Omental fat pad (tissue), 4 donors: Measurements from ENCODE around the gene FAM234A. TPM values are rescaled to one million over a fixed set of nuclear protein-coding genes. Genes with fewer than 3 reads are reported as not detected.

Experiments used
- ATAC-seq: fragments of 150-250 bp; one replicate; pipeline ENCODE4 v1.9.1; 2016; ENCODE audit warnings: mild to moderate bottlenecking, moderate library complexity; ENCODE audit not compliant: low FRiP score
- DNase-seq: peaks from one replicate; pipeline ENCODE4 v3.0.0-alpha.2; 2019; ENCODE audit warnings: low spot score
- total RNA-seq, 4 donors: library from RNA; depleted of rRNA; stranded (reverse); fragments of >200 nt; gene quantifications; one replicate each; pipeline ENCODE4 v1.1.0, GENCODE V29; 2016
- TF ChIP-seq, protein P1 (sequence below), 3 donors: fragments of 450-650 bp; IDR thresholded peaks; one replicate each; pipeline ENCODE4 v1.5.1; 2016 to 2017; ENCODE audit warnings: antibody characterized with exemption in 3 of 3, mild to moderate bottlenecking in 3 of 3, moderate library complexity in 2 of 3

Gene FAM234A
- total RNA-seq, 4 donors from 2014 or later: 48.5 to 119 (median 69.3) TPM

DNA sequence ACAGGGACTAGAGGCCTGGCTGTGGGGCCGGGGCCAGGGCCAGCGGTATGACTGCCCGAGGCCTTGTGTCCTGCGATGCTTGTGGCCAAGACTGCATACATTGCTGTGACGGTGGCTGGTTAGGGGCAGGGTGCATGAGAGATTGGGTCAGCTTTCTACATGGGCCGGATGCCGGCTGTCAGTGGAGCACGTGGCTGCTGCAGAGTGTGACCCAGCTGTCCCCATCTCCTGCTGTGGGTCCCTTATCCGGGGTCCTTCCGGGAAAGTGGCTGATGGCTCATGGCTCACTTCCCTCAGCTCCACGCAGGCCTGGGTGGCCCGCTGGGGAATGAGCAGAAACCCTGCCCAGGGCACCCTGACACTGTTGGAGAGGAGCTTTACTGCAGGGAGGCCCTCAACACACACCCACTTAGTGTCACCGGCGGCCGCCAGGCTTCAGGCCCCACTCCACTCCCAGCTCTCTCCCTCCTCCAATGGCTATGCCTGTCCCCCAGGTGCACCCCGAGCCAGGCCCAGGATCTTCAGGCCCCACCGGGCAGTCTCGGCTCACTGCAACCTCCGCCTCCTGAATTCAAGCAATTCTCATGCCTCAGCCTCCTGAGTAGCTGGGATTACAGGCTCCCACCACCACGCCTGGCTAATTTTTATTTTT is 41.9 kb downstream of the FAM234A start:
- DNase-seq: no peak
- TF ChIP-seq, protein P1, sequence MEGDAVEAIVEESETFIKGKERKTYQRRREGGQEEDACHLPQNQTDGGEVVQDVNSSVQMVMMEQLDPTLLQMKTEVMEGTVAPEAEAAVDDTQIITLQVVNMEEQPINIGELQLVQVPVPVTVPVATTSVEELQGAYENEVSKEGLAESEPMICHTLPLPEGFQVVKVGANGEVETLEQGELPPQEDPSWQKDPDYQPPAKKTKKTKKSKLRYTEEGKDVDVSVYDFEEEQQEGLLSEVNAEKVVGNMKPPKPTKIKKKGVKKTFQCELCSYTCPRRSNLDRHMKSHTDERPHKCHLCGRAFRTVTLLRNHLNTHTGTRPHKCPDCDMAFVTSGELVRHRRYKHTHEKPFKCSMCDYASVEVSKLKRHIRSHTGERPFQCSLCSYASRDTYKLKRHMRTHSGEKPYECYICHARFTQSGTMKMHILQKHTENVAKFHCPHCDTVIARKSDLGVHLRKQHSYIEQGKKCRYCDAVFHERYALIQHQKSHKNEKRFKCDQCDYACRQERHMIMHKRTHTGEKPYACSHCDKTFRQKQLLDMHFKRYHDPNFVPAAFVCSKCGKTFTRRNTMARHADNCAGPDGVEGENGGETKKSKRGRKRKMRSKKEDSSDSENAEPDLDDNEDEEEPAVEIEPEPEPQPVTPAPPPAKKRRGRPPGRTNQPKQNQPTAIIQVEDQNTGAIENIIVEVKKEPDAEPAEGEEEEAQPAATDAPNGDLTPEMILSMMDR (IDR thresholded peaks at IDR 0.05): no peak
- no peak for ATAC-seq

GRCh38 chr16:278863-279366 is 44.3 kb downstream of the FAM234A start:
- TF ChIP-seq, protein P1 (IDR thresholded peaks at IDR 0.05): no peak
- no peak for ATAC-seq
- no peak for DNase-seq

DNA sequence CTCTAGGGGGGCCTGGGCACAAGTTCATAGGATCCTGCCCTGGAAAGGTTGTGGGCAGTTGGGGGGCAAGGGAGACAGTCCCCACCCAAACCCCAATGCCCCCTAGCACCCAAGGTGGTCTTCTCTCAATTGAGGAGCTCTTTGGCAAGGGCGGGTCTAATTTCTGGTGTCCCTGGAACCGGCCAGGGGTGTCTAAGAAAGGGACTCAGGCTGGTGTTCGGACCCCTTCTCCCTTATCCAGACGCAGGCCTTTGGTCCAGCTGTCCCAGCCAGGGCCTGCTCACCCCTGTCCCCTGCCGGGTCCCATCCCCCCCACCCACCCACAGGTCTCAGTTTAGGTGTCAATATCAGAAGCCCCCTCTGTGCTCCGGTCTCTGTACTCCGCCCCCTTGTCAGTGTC is 44.9 kb downstream of the FAM234A start:
- DNase-seq (no peak), ATAC-seq (no peak)
- TF ChIP-seq, protein P1 (IDR thresholded peaks at IDR 0.05): no peak

- ATAC-seq (peak; percentile 3), DNase-seq (no peak)
- TF ChIP-seq, protein P1 (IDR thresholded peaks at IDR 0.05): no peak
Measured at GRCh38 chr16:280005-280460, 45.4 kb downstream of the FAM234A start.

GRCh38 chr16:280552-280951 is 45.9 kb downstream of the FAM234A start, which contains the start of gene ARHGDIG:
Gene ARHGDIG, plus strand, starts transcription at chr16:280591. Its CDS starts 90 bp downstream, at chr16:280681.
- DNase-seq (no peak), ATAC-seq (peak; percentile 22)
- TF ChIP-seq, protein P1 (IDR thresholded peaks at IDR 0.05): no peak

- ATAC-seq: no peak
- DNase-seq: no peak
- TF ChIP-seq, protein P1 (IDR thresholded peaks at IDR 0.05): no peak
Measured at GRCh38 chr16:280991-281659, 46.5 kb downstream of the FAM234A start.
